Measurements from ENCODE around the gene APBA2.
"Not testable (repeated sequence)": the region's sequence is repeated elsewhere in the genome, so short reads cannot be mapped to it uniquely, and the experiment has no call there.

The APBA2 gene

DNA sequence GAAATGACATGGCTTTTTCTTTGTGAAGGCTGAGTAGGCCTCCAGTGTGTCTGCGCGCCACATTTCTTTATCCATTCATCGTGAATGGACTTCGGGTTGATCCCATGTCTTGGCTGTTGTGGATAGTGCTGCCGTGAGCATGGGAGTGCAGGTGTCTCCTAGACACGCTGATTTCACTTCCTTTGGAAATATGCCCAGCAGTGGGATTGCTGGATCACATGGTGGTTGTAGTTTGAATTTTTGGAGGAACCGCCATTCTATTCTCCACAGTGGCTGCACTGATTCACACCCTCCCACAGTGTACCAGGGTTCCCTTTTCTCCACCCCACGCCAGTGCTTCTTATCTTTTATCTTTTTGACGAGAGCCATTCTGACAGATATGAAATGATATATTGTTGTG lies 212.2 kb downstream of the APBA2 start:
- in situ Hi-C loops (cut with HindIII; ENCODE audit: low sequenced_read_pairs), result no loop called here

DNA sequence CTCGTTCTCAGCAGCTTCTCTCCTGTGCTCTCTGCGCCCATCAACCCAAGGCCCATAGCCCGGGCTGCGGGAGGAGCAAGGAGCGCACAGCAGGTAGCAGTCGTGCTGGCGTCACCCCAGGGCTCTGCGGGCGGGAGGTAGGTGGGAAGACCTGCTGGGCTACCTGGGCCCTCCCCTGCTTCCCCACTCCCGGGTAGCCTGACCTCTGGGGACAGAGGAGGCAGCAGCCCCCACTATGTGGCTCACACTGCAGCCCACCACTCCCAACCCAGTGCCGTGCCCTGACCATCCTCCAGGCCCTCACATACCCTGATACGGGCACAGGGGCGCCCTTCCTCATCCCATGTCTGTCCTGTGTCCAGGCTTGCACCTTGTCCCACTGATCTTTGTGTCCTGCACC lies 212.9 kb downstream of the APBA2 start:
- in situ Hi-C loops (cut with HindIII; ENCODE audit: low sequenced_read_pairs), result no loop called here

DNA sequence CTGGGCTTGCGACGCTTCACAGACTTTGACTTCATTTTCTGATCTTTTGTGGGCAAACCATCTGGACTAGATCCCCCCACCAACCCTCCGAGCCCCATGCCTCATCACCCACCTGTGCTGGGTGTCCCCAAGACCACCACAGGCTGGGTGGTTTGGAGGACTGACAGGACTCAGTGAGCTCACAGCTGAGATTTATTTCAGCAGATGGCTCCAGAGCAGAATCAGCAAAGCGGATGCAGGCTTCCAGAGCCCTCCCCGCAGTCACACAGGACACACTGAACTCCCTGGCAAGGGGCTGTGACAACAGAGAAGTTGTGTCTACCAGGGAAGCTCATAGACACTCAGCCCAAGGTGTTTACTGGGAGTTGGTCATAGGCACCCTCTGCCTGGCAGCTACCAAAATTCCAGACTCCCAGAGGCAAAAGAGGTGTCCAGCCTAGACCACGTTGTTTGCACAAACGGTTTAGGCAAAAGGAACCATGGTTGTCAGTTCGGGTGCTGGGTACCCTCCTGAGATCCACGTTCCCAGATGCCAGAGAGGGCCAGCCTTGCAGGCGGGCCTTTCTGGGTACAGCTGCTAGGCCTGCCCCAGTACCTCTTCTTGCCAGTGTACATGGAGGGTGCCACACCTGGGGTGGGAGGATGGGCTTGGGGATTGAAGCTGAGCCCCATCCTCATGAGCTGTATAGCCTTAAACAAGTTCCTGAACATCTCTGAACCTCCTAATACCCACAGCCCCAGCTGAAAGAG lies 213.5 kb downstream of the APBA2 start:
- in situ Hi-C loops (cut with HindIII; ENCODE audit: low sequenced_read_pairs), result no loop called here

DNA sequence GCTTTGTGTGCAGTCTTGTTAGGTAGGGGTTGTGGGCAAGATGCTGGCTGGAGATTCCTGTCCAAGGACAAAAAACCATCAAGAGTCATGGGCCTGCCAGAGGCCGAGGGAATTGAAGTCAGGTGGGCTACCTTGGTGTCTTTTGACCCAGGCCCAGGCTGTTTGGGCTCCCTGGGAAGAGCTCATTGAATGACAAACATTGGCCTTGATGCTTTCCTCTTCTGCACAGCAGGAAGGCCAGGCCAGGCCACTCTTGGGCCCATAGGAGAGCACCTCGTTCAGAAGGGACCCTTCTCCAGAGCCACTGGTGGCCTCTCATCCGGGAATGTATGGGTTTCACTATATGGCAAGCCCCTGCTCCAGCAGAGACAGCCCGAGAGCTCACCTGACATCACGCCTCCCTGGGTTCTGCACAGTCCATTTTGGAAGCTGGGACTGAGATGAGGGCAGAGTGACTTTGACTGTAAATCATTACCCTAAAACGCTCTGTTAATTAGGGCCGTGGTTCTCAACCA lies 214.8 kb downstream of the APBA2 start:
- in situ Hi-C loops (cut with HindIII; ENCODE audit: low sequenced_read_pairs), result no loop called here

DNA sequence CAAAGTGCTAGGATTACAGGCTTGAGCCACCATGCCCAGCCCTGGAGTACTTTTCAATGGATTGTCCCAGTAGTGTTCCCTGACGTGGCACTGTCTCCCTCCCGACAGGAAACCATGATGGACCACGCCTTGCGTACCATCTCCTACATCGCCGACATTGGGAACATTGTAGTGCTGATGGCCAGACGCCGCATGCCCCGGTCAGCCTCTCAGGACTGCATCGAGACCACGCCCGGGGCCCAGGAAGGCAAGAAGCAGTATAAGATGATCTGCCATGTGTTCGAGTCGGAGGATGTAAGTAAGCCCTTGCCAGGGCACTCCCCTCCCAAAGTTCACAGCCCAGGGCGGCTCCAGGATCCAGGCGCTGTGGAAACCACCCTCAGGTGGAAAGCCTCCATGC lies 215.7 kb downstream of the APBA2 start:
- in situ Hi-C loops (cut with HindIII; ENCODE audit: low sequenced_read_pairs), result no loop called here

DNA sequence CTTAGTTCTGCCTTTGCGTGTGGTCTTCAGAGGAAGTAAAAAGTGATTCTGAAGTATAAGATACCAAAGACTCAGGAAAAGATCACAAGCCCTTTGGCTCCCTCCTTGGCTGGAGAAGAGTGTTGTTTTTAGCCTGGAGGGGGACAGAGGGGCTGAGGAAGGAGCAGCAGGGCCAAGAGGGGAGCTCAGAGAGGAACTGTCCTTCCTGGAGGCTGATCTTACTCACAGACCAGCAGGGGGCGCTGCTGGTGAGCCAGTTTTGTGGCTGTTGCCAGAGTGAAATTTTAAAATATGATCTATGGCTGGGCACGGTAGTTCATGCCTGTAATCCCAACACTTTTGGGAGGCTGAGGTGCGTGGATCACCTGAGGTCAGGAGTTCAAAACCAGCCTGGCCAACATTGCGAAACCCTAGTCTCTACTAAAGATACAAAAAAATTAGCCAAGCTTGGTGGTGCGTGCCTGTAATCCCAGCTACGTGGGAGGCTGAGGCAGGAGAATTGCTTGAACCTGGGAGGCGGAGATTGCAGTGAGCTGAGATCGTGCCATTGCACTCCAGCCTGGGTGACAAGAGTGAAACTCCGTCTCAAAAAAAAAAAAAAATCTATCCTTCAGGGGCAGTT lies 216.5 kb downstream of the APBA2 start:
- in situ Hi-C loops (cut with HindIII; ENCODE audit: low sequenced_read_pairs), result not testable (repeated sequence)

DNA sequence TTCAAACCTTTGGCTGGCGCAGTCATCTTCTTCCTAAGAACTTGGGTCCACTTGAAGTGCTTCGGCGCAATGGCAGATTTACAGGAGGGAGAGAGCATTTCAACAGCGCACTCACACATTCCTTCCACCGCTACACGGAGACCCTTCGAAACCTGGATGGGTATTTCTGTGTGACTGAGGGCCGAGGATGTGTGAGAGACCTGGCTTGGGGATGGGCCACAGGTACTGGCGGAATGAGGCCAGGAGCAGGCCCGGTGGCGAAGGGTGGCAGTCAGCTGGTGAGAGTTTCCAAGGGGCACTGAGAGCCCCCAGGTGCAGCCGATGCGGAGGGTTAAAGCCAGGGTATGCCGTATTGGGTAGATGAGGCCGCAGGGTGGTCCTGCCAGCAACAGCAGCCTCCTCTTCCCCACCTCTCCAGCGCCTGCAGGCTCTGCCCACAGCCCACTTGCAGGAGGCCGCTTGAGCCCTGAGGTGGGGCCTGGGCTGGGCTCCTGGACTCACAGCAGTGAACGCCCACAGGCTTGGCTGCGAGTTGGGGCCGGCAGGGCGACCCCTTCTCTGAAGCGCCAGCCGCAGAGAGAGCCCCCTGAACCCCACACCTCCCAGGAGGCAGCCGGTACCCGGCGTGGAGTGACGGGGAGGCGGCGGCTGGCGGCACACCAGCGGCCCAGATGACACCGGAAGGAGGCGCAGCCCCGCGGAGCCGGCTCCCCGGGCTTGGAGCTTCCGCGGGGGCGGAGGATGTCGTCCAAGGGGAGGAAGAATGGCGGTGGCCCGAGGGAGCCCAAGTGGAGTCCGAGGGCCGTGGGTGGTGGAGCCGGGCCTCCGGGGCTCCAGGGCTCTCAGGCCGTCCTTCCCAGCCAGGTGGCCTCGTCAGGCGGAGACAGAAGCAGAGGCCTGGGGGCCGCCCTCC lies 217.4 kb downstream of the APBA2 start:
- in situ Hi-C loops (cut with HindIII; ENCODE audit: low sequenced_read_pairs), result no loop called here

DNA sequence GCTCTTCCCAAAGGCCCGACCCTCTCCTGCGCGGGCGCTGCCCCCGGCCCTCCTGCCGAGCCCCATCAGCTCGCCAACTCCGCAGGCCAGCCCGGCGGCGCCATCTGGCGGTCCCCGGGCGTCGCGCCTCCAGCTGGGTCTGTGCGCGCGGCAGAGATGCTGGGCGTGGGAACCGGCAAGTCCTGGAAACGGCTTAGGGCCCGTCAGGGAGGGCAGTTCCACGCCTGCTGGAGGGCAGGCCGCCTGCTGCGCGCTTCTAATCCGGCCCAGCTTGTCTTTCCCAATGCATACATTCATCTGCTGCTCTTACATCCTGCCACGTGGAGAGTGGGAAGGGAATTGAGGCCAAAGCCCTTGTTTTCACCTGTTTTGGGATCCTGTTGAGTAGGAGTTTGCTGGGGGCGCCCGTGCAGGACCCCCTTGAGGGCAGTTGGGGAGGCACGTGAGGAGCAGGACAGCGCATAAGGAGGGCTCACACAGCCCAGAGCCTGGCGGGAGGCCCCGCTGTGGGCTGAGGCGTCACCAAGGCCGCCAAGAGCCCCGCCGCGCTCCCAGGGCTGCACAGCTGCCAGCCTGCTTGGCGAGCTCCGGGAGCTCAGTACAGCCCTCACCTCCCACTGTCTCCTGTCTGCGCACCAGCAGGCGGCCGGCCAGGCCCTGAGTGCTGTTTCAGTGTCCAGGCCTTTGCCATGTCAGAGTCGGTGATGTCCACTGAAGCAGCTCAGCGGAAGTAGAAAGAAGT lies 218.2 kb downstream of the APBA2 start:
- in situ Hi-C loops (cut with HindIII; ENCODE audit: low sequenced_read_pairs), result no loop called here

DNA sequence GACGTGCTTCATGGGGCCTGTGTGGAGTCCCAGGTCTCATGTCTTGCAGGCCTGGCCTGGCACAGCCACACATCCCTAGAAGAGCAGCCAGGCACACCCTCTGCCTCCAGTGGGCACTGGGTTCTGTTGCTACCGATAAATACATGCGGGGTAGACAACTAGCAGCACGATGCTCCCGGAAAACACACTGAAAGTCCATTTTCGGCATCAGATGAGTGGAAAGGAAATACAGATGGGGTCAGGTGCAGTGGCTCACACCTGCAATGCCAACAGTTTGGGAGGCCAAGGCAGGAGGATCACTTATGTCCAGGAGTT lies 218.7 kb downstream of the APBA2 start:
- in situ Hi-C loops (cut with HindIII; ENCODE audit: low sequenced_read_pairs), result no loop called here

DNA sequence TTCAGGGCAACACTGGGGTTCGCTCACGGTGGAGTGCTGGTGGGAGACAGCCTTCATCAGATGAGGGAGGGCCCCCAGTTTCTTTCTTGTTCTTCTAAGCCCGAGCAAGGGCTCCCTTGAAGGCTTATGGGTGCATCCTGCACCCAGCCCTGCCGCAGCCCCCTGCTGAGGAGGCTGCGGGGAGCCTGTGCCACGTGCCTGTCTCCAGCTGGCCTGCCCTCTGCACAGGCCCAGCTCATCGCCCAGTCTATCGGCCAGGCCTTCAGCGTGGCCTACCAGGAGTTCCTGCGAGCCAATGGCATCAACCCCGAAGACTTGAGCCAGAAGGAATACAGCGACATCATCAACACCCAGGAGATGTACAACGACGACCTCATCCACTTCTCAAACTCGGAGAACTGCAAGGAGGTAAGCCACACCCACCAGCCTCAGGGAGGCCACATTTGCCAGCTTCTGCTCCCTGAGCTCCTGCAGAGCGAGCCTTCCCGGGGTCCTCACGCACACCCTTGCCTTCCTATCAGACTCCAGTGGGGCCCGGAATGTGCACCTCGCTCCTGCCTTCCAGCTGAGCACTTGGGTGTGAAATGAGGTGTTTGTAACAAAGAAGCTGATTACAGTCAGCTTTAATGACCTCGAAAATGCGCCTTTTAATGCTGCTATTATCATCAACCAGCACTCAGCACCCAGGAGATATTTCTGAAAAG lies 219.5 kb downstream of the APBA2 start:
- in situ Hi-C loops (cut with HindIII; ENCODE audit: low sequenced_read_pairs), result no loop called here

DNA sequence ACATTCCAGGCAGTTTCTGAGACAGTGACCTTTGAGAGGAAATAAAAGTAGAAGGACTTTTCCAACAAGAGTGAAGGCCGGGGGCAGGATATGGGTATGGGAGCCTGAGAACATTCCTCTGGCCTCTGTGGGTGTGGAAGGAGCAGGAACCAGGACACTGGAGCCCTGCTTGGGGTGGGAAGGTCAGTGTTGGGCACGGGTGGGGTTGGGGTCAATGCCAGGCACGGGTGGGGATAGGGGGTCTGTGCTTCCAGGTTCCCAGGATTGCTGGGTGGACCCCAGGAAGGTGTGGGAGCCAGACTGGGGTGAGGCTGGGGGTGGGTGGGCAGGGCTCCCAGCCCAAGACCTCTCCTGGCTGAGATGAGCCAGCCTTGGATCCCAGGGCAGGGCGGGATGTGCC lies 220.3 kb downstream of the APBA2 start:
- in situ Hi-C loops (cut with HindIII; ENCODE audit: low sequenced_read_pairs), result no loop called here

DNA sequence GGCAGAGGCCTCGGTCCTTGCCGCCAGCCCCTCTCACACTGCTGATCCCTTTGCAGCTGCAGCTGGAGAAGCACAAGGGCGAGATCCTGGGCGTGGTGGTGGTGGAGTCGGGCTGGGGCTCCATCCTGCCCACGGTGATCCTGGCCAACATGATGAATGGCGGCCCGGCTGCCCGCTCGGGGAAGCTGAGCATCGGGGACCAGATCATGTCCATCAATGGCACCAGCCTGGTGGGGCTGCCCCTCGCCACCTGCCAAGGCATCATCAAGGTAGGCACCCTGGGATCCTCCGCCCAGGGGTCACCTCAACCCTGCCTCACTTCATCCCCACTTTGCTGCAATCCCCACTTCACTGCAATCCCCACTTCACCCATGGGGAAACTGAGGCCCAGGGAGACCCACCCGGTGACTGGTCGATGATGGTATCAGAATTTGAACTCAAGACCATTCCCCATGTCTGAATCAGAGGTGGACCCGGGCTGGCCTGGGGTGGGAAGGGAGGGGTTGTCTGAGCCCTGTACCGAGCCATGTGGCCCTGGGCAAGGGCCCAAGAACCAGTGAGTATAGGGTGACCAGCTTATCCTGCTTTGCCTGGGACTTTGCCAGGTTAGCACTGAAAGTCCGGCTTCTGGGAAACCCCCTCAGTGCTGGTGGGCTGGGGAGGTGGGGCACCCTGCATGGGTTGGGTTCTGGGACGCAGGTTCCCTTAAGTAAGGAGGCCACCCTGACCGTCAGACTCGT lies 220.9 kb downstream of the APBA2 start:
- in situ Hi-C loops (cut with HindIII; ENCODE audit: low sequenced_read_pairs), result no loop called here

DNA sequence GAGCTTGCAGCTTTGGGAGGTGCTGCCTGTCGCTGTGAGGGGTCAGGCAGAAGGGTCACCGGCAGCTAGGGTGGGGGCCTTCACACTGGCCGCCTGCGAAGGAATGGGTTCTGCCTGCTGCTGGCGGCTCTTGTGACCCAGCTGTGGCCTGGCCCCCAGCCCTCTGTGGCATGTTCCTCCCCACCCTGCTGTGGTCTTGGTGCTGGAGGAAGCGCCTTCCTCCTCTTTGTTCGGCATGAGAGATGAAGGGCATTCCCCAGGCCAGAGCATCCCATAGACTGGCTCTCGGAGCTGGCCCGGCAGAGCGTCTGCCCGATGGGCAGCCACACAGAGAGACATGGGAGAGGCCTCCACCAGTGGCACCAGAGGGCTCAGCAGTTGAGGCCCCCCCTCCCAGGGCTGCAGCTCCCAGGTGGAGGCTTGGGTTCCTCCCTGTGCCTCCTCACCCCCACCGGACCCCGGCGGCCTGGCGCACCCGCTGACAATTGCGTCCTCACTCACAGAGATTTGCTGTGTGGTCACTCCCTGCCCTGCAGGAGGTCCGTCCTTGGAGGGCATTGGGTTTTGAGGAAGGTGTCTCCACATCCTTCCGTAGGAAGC lies 221.6 kb downstream of the APBA2 start:
- in situ Hi-C loops (cut with HindIII; ENCODE audit: low sequenced_read_pairs), result no loop called here

DNA sequence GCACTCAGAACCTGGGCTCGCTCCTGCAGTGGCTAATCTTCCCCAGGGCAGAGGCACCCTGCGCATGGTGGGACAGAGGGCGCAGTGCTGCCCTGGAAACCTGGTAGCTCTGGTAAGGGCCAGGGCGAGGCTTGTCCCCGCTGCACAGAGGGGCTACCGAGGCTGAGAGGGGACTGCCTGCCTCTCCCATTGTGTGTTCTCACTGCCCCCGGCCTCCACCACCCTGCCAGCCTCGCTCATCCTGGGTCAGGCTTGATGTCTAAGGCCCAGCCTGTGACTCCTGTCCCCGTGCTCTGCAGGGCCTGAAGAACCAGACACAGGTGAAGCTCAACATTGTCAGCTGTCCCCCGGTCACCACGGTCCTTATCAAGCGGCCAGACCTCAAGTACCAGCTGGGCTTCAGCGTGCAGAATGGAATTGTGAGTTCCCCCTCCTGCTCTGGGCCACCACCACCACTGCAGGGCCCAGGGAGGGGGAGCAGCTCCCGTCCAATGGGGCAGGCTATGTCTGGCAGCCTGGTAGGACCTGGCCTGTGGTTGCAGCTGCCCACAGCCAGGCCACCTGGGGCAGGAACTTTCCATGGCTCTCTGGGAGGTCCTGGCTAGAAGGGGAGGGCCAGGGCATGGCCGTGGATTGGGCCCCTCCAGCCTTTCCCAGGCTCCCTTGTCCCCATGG lies 222.3 kb downstream of the APBA2 start:
- in situ Hi-C loops (cut with HindIII; ENCODE audit: low sequenced_read_pairs), result no loop called here

DNA sequence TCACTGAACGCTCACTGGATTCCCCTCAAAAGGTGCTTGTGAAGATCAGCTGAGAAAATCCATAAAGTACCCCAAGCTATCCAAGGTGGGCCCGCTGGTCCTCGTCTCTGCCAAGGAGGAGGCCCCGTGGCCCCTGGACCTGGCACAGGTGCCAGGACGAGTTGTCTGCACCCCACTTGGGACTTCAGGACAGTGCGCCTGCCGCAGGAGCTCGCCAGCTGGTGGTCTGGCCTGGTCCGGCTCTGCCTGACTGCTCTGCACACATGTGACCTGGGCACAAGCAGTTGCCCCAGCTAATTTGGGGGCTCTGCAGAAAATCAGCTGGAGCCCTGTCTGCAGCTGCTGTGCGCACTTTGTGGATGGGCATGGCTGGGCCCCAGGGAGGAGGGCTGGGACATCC lies 224.0 kb downstream of the APBA2 start:
- in situ Hi-C loops (cut with HindIII; ENCODE audit: low sequenced_read_pairs), result no loop called here

DNA sequence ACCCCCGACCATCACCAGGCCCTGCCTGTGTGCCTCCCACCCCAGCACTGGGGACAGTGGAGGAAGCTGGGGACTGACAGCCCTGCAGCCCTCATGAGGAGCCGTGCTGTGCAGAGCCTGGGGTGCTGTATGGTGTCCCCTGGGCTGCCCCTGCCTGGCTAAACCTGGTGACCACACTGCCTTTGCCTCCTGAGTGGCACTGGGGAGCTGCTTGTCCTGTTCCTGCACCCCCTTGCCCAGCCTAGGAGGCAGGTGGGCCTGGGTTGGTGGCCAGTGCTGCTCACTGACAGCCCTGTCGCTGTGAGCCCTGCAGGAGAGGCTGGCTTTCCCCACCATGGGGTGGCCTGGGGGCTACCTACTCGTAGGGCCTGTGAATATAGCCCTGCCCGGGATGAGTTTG lies 224.4 kb downstream of the APBA2 start:
- in situ Hi-C loops (cut with HindIII; ENCODE audit: low sequenced_read_pairs), result no loop called here

DNA sequence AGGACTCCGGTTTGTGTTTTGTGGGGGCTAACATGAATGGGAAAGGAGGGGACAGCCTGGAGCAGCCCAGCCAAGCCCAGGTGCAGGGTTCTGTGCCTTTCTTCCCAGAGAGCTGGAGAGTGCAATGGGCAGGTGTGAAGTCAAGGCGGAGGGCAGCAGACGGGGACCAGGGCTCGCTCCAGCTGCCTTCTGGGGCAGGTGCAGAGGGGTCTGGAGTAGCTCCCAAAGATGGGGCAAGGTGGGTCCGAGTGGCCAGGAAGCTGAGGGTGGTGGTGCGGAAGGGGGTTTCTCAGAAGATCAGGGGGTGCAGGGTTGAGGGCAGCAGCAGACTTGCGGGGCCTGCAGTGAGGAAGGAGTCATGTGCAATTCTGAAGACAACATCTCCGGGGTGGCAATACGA lies 225.0 kb downstream of the APBA2 start:
- in situ Hi-C loops (cut with HindIII; ENCODE audit: low sequenced_read_pairs), result no loop called here

DNA sequence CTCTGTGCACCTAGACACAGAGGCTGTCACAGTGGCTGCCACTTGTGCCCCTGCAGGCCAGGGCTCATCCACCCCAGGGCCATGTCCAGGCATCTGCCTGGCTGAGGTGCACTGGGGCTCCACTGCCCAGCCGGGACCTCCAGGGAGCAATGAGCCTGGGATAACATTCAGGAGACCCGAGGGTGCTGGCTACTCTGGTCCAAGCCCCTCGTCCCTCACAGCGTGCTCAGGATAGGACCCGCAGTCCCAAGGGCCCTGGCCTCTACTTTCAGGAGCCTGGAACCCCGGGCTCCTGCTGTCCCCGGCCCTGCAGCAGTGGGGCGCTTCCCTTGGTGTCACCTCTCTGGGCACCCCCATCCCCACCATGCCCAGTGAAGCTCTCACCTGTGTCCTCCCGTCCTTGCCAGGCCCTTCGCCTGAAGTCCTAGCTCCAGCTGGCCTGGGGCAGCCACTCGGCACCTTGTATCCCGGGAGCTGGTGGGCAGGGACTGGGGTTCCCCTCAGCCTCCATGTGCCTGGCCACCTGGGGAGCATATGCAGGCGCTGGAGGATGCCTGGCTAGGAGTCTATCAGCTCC lies 226.0 kb downstream of the APBA2 start:
- in situ Hi-C loops (cut with HindIII; ENCODE audit: low sequenced_read_pairs), result no loop called here
